Activated CD4-positive, alpha-beta T cell treated with anti-CD3 and anti-CD28 coated beads, Interleukin-2, amount 50 U/mL, for 24 hours (primary cell): Measurements from ENCODE around the gene MAX.

Experiments used
- DNase-seq, 2 donors: peaks; one replicate each; pipeline ENCODE4 v3.0.0-alpha.2; 2020; ENCODE audit warnings: low read depth in 1 of 2, low spot score in 1 of 2

Gene MAX, protein sequence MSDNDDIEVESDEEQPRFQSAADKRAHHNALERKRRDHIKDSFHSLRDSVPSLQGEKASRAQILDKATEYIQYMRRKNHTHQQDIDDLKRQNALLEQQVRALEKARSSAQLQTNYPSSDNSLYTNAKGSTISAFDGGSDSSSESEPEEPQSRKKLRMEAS

DNA sequence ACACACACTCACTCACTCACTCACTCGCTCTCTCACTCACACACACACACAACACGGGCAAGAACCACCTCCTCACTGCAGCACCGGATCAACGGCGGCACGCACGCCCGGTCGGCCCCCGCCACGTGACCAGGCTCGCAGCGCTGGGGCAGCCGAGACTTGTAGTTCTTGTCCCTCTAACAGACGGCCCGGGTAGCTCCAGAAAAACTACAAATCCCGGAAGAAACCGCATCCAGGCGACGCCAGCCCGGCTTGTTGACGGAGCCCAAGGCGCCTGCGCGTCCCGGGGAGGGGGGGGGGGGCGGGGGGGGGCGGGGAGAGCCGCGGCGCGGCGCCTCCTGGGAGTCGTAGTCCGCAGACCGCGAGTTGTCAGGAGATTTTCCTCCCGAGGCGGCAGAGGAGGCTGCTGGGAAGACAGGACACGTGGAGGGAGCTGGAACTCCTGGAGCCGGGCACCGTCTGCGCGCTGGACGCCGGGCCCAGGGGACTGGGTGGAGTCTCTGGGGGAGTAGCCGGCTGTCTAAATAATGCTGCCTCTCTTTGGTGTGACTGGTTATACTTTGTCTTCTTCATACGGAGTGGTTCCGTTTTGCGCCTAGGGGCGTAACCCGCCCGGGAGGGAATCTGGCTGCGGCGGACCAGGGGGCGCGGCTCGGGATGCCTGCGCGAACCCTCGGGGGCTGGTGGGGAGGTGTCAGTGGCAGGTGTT is at the start of gene MAX:
TSS of gene MAX (minus strand) at position 77 of the 709 bp plus-strand sequence. CDS start 178 bp downstream, outside the sequence.
- peak; percentile 93 to 98 for DNase-seq

DNA sequence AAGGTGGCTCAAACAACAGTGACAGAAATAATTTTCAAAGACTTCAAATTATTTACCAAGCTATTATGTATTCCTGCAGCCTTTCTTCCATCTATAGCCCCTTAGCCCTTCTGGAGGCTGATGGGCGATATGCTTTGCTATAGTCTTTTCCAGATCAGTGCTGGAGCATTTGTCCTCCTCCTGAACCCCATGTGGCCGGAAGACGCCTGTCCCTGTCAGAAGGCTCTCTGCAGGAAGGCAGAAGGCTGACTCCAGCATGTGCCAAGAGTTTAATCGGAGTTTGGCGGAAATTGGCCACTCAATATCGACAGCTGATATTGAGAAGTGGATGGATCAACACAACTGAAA is 49.3 kb upstream of the MAX start:
- no peak for DNase-seq

DNA sequence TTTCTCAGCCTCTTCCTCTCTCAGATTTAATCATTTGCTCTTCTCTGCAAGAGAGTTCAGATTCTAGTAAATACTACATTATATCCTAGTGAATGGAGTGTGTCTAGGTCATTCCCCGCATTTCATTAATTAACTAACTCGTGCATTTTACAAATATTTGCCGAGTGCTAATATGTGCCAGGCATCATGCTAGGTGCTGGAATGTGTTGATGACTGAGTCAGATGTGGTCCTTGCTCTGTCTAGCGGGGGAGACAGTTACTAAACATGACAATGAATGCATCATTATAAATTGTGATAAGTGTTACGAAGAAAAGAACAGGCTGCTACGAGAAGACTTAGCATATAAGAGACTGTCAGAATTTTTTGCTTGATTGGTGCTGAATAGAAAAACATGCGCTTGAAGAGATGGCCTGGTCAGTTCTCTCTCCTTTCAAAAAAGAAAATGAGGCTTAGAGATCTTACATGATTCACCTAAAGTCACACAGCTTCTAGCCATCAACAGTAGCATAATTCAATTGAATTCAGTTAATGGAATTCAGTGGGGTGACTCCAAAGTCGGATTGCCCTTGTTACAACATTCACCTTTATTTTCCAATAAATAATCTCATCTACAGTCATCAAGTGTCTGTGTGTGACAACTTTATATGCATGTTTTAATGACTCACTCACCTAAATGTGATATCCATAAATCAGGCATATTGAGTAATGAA is 48.7 kb upstream of the MAX start:
- DNase-seq = no peak

DNA sequence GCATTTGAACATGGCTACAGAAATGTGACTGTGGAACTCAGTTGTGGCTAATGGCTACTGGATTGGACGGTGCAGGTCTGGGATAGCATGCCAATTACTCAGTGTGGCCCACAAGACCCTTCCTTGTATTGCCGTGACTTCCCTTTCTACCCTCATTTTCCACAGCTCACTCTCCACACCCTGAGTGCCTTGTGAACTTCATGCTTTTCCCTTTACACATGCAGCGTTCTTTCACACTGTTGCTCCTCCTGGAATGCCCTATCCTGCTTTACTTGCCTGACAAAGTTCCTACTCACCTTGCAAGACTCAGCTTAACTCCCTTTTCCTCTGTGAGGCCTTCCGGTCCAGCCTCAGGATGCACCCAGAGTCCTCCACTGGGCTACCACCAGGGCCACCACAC is 46.8 kb upstream of the MAX start:
- no peak for DNase-seq

DNA sequence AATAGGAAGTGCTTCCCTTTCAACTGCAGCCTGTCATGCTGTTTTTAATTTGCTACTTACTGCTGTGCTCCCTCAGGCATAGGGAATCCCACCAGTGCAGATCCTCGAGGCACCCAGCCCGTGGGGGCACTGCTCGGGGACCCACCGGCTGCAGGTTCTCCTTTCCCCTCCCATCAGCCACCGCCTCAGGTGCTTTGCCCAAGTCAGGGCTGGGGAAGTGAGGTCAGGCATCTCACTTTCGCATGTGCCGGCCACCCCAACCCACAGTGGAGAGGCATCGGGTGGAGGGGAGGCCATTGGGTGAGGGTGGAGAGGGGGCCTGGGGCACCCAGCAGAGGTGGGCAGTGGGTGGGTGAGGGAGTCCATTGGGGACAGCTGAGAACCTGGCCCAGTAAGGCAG is 41.9 kb upstream of the MAX start:
- no peak for DNase-seq

DNA sequence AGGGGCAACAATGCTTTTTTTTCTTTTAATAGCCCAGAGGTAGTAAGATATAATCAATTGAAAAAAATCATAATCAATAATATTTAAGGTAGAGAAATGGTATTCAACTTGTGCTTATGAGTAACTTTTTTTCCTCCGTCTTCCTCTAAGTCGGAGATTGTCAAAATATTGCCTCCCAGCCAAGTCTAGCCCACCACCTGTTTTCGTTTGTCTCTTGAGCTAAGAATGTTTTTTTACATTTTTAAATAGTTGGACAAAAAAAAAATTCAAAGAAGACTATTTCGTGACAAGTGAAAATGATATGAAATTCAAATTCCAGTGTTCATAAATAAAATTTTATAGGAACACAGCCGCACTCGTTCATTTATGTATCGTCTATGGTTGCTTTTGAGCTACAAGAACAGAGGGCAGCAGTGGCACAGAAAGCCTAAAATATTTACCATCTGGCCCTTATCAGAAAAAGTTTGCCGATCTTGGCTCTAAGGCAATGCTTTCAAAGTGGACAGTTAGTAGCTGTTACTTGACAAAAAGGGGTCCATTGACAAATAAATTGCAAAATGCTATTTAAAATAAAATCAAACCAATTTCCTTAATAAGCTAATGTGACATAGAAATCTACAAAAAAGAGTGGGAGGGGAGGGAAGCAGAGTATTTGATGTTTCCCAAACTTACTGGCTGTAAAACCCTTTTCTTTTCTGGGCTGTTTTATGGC is 40.8 kb upstream of the MAX start:
- DNase-seq = no peak

DNA sequence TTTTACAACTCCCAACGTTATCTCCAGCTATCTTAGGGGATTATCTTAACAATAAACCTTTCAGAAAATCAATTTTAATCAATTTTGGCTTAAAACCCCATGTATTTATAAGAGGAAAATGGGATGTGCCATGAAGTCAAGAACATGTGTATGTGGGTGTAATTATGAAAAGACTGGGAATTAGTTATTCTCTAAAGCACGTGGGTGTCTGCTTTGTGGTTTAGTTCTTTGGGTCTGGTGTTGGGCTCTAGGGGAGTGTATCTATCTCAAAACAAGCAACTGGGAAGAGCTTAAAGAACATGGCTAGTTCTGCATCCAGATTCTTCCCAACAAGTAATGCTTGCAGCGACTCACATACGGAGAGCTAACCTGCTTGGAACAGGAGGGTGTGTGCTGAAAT is 40.1 kb upstream of the MAX start:
- no peak for DNase-seq

DNA sequence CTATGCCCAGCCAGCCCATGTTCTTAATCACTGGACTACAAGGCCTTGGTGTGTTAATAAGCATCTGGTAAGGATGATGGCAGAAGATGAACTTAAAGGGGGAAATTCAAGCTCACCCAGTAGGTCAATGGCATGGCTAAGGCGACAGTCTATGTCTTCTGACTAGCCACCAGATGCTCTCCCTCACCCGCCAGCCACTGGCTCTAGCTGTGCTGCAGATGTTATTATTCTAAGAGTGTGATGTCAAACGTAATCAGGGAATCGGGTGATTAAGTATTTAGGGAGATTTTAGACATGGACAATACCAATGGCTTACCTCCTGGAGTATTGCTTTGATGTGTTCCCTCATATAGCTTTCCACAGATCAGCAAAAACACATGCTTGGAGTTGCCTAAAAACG is 39.2 kb upstream of the MAX start:
- DNase-seq = no peak

DNA sequence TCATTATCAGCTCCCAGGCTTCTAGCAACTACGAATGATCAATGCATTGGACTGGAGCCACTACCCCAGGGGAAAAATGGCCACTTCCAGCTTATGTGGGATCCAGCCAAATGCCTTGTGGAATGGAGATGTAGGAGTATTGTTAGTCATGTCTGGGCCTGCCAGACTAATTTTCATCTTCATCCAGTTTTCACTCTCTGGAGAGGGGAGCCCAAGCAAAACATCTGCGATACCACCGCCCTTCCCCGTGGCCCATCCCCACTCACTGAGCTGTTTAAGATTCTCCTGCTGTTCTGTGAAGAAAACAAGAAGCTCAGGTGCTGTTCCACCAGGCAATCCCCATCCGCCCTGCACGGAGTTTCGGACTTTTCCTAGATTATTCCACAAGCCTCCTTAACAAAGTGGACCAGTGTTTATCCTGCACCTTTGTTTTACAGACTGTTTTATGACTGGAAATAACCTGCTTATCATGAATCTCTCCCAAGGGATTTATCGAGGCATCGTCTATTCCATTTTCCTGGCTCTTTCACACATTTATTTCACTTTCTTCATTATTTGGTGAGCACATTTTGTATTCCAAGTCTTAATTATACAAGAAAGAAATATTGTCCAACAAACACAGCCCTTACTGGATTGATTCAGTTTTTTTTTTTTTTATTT is 35.5 kb upstream of the MAX start:
- DNase-seq = no peak

DNA sequence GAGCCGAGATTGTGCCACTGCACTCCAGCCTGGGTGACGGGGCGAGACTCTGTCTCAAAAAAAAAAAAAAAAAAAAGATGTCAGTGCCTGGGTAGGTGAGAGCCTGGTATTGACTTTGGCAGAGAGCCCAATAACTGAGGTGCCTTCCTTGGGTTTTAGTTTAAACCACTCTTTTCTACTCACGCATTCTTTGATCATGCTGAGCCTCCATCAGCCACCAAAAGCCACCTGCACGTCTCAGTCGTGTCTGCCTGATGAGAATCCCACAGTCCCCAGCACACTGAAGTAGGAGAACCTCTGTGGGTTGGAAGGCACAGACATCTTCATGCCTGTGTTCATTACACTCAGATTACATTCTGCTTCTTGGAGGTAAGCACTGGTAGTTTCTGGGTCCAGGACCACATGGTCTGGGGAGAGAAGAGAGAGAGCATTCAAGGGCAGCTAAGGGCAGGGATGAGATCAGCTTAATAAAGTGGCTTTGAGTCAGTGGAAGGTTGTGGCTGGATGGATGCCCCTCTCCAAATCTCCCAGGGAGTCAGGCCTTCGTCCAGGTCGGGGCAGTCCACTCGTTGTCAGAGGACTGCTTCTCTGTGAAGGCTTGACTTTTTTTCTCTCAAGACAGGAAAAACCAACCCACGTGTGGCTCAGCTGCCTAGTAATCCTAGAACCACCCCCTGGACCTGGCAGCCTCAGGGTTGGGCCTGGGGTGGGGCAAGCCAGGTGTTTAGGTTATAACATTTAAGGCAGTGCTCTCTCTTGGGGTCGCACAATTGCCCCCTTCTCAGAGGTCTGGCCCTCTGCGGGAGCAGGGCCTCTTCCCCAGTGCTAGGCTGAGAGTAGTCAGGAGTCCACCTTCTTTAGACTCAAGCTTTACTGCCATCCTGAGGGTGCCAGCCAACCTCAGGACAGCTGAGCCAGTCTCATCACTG is 32.6 kb upstream of the MAX start:
- no peak for DNase-seq

DNA sequence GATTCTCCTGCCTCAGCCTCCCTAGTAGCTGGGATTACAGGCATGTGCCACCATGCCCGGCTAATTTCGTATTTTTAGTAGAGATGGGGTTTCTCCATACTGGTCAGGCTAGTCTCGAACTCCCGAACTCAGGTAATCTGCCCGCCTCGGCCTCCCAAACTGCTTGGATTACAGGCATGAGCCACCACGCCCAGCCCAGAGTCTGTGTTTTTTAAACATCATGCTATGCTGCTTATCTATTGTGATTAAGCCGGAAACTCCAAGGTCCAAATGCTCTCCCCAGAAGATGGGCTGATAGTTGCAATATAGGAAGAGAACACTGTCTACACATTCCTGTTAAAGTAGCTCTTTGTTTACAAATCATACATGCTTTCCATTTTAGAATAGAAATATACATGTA is 30.5 kb upstream of the MAX start:
- no peak for DNase-seq

DNA sequence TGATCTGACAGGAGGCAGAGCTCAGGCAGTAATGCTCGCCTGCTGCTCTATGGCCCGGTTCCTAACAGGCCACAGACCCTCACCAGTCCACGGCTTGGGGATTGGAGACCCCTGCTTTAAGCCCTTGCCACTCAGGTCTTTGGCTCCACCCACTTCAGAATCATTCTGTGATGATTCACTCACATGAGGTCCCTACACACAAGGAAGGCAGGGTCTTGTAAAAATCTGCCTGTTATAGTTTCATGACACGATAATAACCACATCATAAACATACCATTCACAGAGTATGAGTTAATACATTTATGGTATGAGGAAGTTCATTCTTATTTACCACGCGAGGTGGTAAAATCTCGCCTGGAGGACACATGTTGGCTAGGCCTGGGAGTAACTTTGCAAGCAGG is 29.0 kb upstream of the MAX start:
- no peak for DNase-seq

DNA sequence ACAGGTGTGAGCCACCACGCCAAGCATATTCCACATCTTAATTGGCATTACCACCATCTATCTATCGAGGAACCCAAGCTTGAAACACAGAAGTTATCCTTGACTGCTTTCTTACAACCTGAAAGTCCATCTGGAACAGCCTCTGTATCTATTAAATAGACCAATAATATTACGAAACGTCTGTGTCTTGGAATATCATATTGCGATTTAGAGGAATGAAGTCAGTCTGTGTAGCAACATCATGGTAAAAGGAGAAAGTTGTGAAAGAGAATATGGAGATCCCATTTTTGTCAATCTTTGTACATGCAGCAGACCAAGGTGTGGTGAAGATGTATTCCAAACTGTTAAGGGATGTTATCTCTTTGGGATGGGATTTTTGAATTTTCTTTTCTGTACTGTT is 25.8 kb upstream of the MAX start:
- DNase-seq = no peak

DNA sequence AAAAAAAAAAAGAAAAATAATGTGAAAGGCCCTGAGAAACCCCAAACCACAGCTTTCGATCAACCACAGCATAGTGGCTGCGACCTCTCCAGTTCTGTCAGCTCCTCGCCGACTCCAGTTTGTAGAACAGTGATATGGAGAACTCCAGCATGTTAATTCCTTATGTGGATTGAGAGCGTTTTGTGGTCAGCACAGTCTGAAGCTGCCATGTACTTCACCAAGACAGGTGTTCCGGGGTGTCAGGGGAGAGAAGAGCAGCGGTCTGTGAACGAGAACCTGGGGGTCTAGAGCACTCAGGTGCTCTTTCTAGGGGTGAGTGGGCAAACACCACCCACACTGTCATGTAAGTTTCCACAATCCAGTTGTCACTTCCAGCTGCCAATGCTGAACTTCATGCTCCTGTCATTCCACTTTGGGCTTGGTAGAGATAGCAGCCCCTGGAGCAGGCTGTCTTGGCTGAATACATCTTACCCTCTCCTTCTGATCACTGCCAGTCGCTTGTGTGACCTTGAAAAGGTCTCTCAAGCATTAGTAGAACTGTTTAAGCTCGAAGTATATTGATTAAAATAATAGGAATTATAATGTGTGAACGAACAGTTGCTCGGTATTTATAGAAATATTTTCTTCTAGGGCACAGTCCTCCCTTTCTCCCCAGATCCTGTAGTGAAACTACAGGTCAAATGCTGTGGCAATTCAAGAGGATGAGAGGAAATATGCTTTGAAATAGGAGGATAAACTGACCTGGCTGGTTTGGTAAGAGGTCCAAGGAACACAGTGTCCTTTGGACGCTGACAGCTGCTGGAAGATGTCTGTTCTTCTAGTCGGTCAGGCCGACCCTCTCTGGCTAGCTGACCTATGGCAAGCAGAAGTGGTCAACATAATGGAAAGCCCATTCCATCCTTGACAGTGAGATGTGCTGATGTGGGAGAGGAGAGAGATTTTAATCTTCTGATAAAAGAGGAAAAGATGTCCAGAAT is 15.7 kb upstream of the MAX start:
- DNase-seq = no peak

DNA sequence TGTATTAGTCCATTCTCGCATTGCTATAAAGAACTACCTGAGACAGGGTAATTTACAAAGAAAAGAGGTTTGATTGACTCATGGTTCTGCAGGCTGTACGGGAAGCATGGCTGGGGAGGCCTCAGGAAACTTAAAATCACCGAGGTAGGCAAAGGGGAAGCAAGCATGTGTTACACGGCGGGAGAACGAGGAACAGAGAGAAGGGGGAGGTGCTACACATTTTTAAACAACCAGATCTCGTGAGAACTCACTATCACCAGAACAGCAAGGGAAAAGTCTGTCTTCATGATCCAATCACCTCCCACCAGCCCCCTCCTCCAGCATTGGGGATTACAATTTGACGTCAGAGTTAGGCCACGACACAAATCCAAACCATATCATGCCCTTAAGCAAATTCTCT is 13.3 kb upstream of the MAX start:
- DNase-seq = no peak

DNA sequence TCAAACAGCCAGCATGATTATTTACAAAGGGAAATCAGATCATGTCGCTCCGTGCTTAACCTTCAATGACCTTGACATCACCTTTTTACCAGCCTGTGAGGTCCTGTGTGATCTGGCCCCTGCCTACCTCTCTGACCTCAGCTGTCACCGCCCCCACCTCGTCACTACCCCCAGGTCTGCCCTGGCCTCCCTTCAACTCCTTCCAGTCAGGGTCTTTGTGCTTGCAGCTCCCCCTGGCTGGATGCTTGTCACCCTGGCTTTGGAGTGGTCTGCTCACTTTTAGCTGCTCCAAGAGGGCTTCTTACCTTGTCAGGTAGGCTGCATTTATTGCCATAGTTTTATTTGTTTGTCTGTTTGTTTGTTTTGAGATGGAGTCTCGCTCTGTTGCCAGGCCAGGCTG is 8.2 kb upstream of the MAX start:
- no peak for DNase-seq

DNA sequence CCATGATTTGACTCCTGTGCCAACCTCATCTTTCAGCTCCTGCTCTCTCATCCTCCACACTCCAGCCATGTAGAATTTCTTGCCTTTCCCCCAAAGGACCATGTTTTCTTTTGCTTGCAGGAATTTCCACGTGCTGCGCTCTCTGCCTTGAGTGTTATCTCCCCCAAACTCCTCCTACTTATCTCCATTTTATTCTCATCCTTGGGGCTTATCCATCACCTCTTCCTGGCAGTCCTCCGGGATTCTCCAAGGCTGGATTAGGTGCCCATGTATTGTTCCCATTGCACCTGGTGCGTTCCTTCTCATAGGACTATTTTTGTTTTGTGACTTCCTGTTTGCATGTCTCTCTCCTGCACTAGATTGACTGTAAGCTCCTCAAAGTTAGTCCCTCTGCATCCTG is 7.0 kb upstream of the MAX start:
- no peak for DNase-seq

DNA sequence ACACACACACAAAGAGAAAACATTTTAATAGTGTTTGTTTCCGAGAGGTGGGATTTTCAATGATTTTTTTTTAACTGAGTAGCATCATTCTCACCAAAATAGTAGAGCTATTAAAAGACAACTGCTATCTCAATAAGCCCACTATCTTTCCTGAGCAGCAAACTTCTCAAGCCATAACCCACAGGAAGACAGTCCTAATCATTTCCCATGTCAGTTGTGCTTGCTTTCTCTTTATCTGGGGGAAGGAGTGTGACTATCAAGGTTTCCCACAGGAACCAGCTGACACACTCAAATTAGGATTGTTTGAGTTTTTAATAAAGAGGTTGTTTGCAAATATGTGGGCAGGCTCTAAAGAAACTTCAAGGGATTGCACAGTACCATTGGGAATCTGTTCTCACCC is 4.9 kb upstream of the MAX start:
- no peak for DNase-seq

DNA sequence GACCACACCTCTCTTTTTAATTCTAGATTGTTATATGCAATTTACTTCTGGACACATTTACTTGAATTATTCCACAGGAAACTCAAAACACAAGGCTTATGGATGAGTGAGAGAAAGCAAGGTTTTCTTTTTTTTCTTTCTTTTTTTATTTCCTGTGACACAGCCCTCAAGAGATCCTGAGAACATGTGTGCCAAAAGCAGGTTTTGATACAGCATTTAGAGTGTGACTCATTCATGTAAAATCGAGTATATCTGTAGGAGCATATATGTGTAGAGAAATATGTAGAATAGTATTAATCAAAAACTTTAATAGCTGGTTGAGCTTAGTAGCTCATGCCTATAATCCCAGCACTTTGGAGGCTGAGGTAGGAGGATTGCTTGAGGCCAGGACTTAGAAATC is 4.4 kb upstream of the MAX start:
- DNase-seq = no peak
